K562 (cell line): ENCODE data around the gene FHIP1B. TPM values are rescaled to one million over a fixed set of nuclear protein-coding genes. Genes with fewer than 3 reads are reported as not detected.

Source experiments
- PATZ1 ChIP-seq: fragments of 250-450 bp; sonication (Bioruptor Pico); IDR thresholded peaks from 2 replicates; pipeline ENCODE4 v1.5.0; 2020; ENCODE audit warnings: mild to moderate bottlenecking, borderline replicate concordance
- RAD51 ChIP-seq: fragments of 450-650 bp; IDR thresholded peaks from 2 replicates; pipeline ENCODE4 v1.7.1; 2016; ENCODE audit warnings: low read depth, mild to moderate bottlenecking, borderline replicate concordance
- ZNF586 ChIP-seq: fragments of 450-650 bp; formaldehyde crosslinking; conservative IDR thresholded peaks from 2 replicates; pipeline ENCODE4 v1.4.0; 2020; ENCODE audit warnings: mild to moderate bottlenecking, moderate library complexity
- polyA plus RNA-seq, 8 experiments: library from polyadenylated mRNA; depleted of rRNA in 4 of 8; stranded (reverse) in 5 of 8; unstranded in 3 of 8; fragments of >200 nt; fragmentation: Nextera tagmentation in 2 of 8; fragmentation: Illumina TruSeq in 1 of 8; extraction: Ambion mirVana in 2 of 8; extraction: Trizol in 1 of 8; gene quantifications; 2 replicates each; pipeline versions ENCODE4 v1.2.1 to v1.2.3, GENCODE V29; 2011 to 2014; ENCODE audit warnings: inconsistent platforms in 1 of 8, missing spikeins in 1 of 8
- total RNA-seq, 7 experiments: library from RNA; depleted of rRNA in 6 of 7; stranded (reverse); fragments of >200 nt in 6 of 7; fragmentation: Illumina TruSeq in 2 of 7; extraction: Trizol in 2 of 7; gene quantifications; 2 replicates each; pipeline versions ENCODE4 v1.2.1 to v1.2.3, GENCODE V29; 2011 to 2021; ENCODE audit warnings: low replicate concordance in 1 of 7
- TF ChIP-seq, protein P1 (sequence below): fragments of 450-650 bp; IDR thresholded peaks from 2 replicates; pipeline ENCODE4 v1.6.1; 2016; ENCODE audit warnings: missing biosample characterization, missing genetic modification characterization
- TF ChIP-seq, protein P2 (sequence below): IDR thresholded peaks from 2 replicates; pipeline ENCODE4 v1.6.1; 2011; ENCODE audit not compliant: insufficient read length; ENCODE audit errors: extremely low read depth
- TF ChIP-seq, protein P3 (sequence below): fragments of 250-450 bp; sonication (Bioruptor Pico); IDR thresholded peaks from 2 replicates; pipeline ENCODE4 v1.4.0; 2020; ENCODE audit warnings: borderline replicate concordance

Gene FHIP1B
- total and polyA plus RNA-seq, 9 of the 15 experiments (the other 6 are each of a cell fraction or from before 2014, with no cell fraction given) = 0.94 to 24.7 (median 15.6) TPM

- TF ChIP-seq, protein P1, sequence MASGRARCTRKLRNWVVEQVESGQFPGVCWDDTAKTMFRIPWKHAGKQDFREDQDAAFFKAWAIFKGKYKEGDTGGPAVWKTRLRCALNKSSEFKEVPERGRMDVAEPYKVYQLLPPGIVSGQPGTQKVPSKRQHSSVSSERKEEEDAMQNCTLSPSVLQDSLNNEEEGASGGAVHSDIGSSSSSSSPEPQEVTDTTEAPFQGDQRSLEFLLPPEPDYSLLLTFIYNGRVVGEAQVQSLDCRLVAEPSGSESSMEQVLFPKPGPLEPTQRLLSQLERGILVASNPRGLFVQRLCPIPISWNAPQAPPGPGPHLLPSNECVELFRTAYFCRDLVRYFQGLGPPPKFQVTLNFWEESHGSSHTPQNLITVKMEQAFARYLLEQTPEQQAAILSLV (tag) = no peak
- TF ChIP-seq RAD51 = no peak
- TF ChIP-seq, protein P2, sequence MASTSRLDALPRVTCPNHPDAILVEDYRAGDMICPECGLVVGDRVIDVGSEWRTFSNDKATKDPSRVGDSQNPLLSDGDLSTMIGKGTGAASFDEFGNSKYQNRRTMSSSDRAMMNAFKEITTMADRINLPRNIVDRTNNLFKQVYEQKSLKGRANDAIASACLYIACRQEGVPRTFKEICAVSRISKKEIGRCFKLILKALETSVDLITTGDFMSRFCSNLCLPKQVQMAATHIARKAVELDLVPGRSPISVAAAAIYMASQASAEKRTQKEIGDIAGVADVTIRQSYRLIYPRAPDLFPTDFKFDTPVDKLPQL = no peak
- TF ChIP-seq, protein P3, sequence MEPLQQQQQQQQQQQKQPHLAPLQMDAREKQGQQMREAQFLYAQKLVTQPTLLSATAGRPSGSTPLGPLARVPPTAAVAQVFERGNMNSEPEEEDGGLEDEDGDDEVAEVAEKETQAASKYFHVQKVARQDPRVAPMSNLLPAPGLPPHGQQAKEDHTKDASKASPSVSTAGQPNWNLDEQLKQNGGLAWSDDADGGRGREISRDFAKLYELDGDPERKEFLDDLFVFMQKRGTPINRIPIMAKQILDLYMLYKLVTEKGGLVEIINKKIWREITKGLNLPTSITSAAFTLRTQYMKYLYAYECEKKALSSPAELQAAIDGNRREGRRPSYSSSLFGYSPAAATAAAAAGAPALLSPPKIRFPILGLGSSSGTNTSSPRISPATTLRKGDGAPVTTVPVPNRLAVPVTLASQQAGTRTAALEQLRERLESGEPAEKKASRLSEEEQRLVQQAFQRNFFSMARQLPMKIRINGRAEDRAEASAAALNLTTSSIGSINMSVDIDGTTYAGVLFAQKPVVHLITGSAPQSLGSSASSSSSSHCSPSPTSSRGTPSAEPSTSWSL (CRISPR knock-in tag) = no peak
- no peak for TF ChIP-seq PATZ1 (CRISPR knock-in tag)
- TF ChIP-seq ZNF586 = no peak
Measured at GRCh38 chr11:6214530-6214929, 19.9 kb downstream of the FHIP1B start (continued).
